GM19238 (cell line): ENCODE results near the gene LCLAT1.
"Not testable (repeated sequence)": the region's sequence is repeated elsewhere in the genome, so short reads cannot be mapped to it uniquely, and the experiment has no call there.

Experiments
- DNase-seq: peaks from one replicate; pipeline ENCODE4 v3.0.0; 2011; ENCODE audit warnings: low spot score; ENCODE audit not compliant: insufficient read length

Gene LCLAT1

GRCh38 chr2:30584116-30584515 is 137.1 kb downstream of the LCLAT1 start:
- DNase-seq = peak; percentile 3

DNA sequence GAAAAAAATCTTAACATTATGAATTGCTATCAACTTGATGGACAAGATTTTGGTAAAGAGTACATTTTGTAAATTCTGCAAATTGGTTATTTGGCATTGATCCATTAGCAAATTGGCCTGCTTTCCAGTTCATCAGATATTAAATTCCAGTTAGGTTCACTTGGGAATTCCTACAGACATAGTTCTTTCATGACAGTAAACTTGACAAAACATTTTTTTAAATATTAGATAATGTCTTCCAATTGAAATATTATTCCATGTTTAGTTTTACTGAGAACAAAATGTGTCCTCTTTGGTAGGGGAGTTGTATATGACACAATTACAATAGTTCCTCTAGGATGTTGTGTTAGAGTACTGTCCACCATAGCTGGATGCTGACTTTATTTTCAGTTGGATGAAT is 141.9 kb downstream of the LCLAT1 start:
- no peak for DNase-seq

DNA sequence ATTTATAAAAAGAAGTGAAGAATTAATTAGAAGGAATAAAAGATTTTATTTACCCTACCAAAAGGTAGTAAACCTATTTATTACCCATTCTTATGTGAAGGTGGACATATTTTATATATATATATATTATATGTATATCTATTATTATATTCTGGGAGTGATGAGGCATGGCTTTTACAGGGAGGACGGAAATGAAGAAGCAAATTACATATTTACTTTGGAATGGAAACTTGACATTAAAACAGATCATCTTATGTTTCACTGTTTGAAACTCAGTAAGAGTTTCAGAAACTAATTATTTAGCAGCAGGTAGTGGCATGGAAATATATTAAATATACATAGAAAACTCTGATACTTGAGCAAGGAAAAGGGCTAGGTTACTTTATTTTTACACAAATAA is 143.4 kb downstream of the LCLAT1 start:
- no peak for DNase-seq

- DNase-seq = no peak
Observed at GRCh38 chr2:30591186-30591585, 144.1 kb downstream of the LCLAT1 start.

DNA sequence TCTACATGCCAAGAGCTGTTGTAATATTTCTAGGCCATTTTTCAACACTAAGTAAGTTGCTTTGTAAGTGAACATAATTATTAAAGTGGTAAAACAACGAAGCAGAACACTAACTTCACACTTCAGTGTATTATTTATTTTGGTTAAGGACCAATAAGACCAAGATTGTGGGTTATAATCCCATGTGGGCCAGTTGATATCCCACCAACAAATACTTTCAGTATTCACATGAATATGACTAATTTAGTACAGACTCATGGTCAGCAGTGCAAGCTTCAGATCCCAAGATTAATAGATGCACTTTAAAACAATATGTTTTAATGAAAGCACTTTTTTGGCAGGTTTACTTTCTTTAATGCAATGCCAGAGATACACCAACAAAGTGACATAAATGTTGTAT is 154.3 kb downstream of the LCLAT1 start:
- no peak for DNase-seq

DNA sequence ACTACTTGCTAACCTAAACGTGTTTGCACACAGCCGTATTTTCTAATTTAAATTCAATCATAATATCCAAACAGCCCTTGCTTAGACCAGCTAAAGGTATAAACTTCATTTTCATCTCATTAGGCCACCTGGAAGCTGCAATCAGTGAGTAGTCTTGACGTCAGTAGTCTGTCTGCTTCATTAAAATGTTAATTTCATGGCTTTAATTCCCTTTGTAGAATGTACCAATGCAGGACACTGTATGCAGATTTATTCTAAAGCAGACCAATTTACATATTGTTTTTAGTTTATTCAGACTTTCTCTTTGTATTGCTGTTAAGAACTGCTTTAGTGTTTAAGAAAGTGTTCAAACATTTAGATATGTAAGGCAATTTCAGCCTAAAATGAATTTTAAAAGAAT is 158.2 kb downstream of the LCLAT1 start:
- no peak for DNase-seq

GRCh38 chr2:30608643-30609042 is 161.6 kb downstream of the LCLAT1 start:
- no peak for DNase-seq

- DNase-seq = no peak
Observed at GRCh38 chr2:30611583-30611982, 164.5 kb downstream of the LCLAT1 start.

DNA sequence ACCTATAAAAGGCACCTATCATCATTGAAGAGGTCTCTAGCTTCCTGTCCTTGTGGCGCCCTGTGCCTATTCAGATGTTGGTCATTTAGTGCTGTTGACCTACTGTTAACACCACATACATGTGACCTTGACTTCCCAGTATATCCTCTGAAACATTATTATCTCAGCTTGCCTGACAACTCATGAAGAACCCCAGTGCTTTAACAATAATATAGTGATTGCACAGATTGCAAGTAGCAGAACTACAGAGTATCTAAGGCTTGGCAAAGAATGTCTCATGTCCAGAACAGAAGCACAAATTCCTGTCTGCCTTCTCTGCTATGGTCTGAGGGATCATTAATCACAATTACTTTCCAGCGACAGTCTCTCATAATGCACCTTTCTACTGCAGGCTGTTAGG is 165.3 kb downstream of the LCLAT1 start:
- DNase-seq = no peak

DNA sequence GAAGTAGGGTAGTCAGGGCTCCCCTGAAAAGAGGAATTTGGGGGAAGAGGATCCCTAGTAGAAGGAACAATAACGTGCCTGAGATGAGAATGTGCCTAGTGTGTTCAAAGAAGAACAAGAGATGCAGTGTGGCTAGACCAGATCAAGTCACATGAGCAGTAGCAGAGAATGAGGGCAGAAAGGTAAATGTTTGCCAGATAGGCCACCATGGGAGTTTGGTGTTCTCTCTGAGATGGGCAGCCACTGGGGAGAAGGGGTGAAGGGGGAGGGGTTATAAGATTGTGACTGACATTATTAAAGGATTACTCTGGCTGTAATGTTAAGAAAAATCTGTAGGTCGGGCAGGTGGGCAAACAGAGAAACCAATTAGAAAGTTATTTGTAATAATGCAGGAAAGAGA is 166.0 kb downstream of the LCLAT1 start:
- no peak for DNase-seq

DNA sequence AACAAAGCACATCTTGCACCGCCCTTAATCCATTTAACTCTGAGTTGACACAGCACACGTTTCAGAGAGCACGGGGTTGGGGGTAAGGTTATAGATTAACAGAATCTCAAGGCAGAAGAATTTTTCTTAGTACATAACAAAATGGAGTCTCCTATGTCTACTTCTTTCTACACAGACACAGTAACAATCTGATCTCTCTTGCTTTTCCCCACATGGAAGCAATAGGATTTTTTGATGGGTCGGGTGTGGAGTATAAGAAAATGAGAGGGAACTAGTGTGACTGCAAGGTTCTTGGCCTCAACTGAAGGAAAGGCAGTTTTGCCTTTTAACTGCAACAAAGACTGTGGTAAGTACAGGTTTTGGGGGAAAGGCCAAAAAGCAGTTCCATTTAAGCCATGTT is 167.2 kb downstream of the LCLAT1 start:
- DNase-seq = not testable (repeated sequence)

DNA sequence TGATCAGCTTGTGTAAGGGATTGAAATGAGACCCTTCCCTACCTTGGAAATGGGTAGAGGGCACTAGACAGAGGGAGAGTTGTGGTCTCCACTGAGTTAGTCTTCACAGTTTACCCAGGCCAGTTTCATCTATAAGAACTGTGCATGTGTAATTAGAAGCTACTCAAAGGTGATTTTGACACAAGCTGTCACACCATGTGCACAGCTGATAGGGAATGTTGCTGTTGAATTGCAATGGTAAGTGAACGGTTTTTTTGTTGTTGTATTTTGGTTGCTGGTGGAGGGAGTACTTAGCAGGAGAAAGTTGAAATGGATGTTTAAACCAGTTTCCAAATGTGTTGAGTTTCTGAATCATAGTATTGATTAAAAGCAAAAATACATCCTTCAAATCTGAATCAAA is 168.9 kb downstream of the LCLAT1 start:
- no peak for DNase-seq

DNA sequence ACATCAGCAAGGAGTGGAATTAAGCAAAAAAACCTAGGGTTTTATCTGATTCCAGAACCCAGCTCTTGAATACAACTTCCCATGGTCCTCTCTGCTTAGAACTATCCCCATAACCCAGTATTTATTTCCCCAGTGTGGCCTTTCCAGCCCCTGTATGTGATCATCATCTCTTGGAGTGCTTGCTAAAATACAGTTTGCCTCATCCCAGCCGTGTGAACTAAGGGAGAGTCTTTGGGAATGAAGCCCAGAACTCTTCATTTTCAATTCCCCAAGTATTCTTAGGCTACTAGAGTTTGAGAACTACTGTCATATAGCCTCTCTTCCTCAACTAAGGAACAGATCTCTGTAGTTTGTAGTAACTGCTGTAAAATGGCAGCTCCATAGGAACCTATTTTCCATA is 173.1 kb downstream of the LCLAT1 start:
- no peak for DNase-seq

DNA sequence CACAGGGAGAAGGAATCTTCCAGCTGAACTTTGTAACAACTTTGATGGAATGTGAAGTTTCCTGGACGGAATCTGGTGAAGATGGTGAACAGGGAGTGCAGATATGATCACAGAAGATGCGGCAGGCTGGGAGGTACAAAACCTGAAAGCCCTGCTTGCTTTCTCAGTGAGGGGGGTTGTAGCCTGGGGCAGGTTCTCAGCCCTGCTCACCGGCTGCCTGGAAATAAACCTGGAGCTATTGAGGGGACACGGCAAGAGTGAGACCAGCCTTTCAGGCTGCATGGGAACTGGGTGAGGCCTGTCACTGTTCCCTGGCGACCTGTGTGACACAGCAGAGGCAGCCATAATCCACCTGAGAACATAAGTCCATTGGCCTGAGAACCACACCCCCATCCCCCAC is 174.8 kb downstream of the LCLAT1 start:
- DNase-seq = no peak

DNA sequence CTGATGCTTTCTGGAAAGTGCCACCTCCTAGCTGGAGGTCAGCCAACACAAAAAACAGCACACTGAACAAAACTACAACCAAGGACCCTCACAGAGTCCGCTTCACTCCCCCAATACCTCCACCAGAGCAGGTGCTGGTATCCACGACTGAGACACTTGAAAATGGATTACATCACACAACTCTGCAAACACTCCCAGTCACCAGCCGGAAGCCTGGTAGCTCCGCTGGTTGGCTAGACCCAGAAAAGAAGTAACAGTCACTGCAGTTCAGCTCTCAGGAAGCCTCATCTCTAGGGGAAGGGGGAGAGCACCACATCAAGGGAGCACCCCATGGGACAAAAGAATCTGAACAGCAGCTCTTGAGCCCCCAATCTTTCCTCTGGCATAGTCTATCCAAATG is 175.4 kb downstream of the LCLAT1 start:
- no peak for DNase-seq

DNA sequence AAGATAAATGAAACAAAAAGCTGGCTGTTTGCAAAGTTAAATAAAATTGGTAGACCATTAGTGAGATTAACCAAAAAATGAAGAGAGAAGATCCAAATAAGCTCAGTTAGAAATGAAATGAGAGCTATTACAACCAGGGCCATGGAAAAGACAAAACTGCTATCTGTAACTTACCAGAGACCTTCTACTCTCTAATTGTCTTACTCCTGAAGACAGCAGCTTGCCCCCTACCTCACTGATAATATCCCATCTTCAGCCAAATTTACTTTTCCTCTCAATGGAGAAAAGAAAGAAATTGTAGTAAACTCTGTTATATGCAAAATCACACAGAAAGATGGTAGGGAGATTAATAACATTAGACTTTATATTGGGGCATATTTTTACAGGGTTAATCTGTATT is 178.2 kb downstream of the LCLAT1 start:
- no peak for DNase-seq

GRCh38 chr2:30625701-30626100 is 178.7 kb downstream of the LCLAT1 start:
- no peak for DNase-seq

DNA sequence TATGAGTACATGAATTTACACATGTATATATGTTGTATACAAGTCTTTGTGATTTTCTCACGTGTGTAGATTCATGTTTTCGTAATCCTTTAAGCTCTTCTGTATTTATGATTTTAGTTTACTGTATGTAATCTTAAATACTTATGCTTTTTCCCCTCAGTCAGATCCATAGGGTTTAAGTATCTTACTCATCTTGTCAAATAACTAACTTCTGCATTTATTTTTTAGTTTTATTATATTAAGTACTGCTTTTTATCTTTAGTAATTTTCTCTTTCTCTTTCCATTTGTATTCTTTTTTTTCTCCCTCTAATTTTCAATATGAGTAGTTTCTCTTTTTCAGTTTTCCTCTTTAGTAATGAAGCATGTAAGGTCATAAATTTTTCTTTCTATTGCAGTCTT is 179.4 kb downstream of the LCLAT1 start:
- DNase-seq = no peak

GRCh38 chr2:30627151-30627550 is 180.1 kb downstream of the LCLAT1 start:
- no peak for DNase-seq

DNA sequence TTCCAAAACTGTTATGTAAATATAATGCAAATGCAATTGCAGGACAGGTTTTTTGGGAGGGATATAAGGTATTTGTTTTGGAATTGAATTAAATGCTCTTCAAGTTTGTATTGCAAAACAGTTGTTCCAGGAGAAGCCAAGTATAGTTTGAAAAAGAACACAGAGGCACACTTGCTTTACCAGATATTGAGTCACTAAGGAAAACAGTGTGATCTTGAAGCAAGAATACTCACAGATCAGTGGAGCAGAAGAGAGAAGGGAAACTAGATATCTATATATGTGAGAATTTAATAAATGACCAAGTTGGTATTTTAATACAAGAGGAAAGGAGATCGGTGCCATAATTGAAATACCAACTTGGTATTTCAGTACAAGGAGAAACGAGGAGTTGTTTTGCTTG is 181.3 kb downstream of the LCLAT1 start:
- no peak for DNase-seq

- DNase-seq = no peak
Observed at GRCh38 chr2:30629866-30630265, 182.8 kb downstream of the LCLAT1 start.

DNA sequence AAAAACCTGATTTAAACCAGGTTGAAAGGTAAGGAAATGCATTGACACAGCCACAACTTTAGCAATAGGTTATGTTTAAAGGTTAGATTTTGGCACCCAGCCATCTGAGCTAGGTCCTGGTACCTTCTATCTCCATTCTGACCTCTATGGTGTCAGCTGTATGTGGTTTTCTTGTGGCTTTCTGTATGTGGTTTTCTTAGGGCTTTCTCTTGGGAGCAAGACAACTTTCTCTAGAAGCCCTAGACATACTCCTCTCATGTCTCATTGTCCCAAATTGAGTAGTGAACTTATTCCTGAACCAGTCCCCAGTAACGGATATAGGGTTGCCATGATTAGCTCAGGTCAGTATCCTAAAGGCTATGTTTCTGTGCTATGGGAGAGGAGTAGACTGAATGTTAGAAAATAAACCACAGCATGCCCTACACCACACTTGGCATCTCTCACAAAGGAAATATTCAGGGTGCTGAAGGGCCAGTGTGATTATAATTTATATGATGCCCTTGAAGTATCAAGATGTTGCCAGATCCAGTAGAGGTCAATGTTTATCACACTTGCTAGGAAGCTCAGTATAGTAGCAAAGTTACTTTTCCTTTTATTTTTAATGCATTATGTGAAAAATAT is 184.1 kb downstream of the LCLAT1 start:
- DNase-seq = no peak

- DNase-seq = no peak
Observed at GRCh38 chr2:30633039-30633438, 186.0 kb downstream of the LCLAT1 start.

- no peak for DNase-seq
Observed at GRCh38 chr2:30636311-30636710, 189.3 kb downstream of the LCLAT1 start.
